OCI-LY3 (cell line): ENCODE measurements around the gene MRPL32.
A peak's percentile ranks its signal among the peaks of the same experiment; 100 is the strongest.

ENCODE experiments used
- H2AFZ ChIP-seq: fragments of 200-600, 300-600 bp; shearing (Covaris generic); 2 replicates; pipeline ENCODE4 v1.6.0; 2014; ENCODE audit warnings: antibody characterized with exemption, low read depth, low read length
- H3K27ac ChIP-seq: fragments of 200-600, 300-600 bp; sonication (generic); 2 replicates; pipeline ENCODE4 v1.5.1; 2014; ENCODE audit warnings: mild to moderate bottlenecking, low read length, moderate library complexity, mixed read lengths
- H3K27me3 ChIP-seq: fragments of 200-600, 300-600 bp; sonication (generic); 2 replicates; pipeline ENCODE4 v1.6.1; 2014; ENCODE audit warnings: low read depth, low read length, mixed read lengths
- H3K36me3 ChIP-seq: fragments of 200-600, 300-600 bp; sonication (generic); replicated peaks from 2 replicates; pipeline ENCODE3; 2014; ENCODE audit warnings: low read depth, low read length, mixed read lengths
- H3K4me1 ChIP-seq: fragments of 300-600, 200-600 bp; sonication (generic); 2 replicates; pipeline ENCODE4 v1.6.1; 2014; ENCODE audit warnings: low read length, mixed read lengths
- H3K4me2 ChIP-seq: fragments of 200-600, 300-600 bp; sonication (generic); 2 replicates; pipeline ENCODE4 v1.6.1; 2014; ENCODE audit warnings: low read length, mixed read lengths
- H3K4me3 ChIP-seq: fragments of 300-600, 200-600 bp; sonication (generic); 2 replicates; pipeline ENCODE4 v1.5.1; 2014; ENCODE audit warnings: antibody characterized with exemption, mild to moderate bottlenecking, low read length, moderate library complexity
- H3K79me2 ChIP-seq: fragments of 300-600, 200-600 bp; shearing (Covaris generic); 2 replicates; pipeline ENCODE4 v1.6.1; 2014; ENCODE audit warnings: mild to moderate bottlenecking, low read length, mixed read lengths
- H3K9ac ChIP-seq: fragments of 300-600, 200-600 bp; shearing (Covaris generic); 2 replicates; pipeline ENCODE4 v1.6.0; 2014; ENCODE audit warnings: mild to moderate bottlenecking, low read length, moderate library complexity
- H3K9me3 ChIP-seq: fragments of 200-600, 300-600 bp; shearing (Covaris generic); 2 replicates; pipeline ENCODE4 v1.6.1; 2014; ENCODE audit warnings: low read length, mixed read lengths; ENCODE audit not compliant: insufficient read depth
- H4K20me1 ChIP-seq: fragments of 200-600, 300-600 bp; sonication (generic); 2 replicates; pipeline ENCODE4 v1.6.1; 2016; ENCODE audit warnings: low read length, mixed read lengths; ENCODE audit not compliant: insufficient read depth
- EZH2phosphoT487 ChIP-seq: fragments of 200-600 bp; shearing (Covaris generic); IDR thresholded peaks from 2 replicates; pipeline ENCODE4 v1.6.1; 2018; ENCODE audit warnings: antibody characterized with exemption, mixed run types, low read depth
- TF ChIP-seq, protein P1 (sequence below): fragments of 200-600, 300-600 bp; sonication (generic); IDR thresholded peaks from 2 replicates; pipeline ENCODE4 v1.5.1; 2014; ENCODE audit warnings: antibody characterized with exemption, low read length, low read depth

Gene MRPL32

DNA sequence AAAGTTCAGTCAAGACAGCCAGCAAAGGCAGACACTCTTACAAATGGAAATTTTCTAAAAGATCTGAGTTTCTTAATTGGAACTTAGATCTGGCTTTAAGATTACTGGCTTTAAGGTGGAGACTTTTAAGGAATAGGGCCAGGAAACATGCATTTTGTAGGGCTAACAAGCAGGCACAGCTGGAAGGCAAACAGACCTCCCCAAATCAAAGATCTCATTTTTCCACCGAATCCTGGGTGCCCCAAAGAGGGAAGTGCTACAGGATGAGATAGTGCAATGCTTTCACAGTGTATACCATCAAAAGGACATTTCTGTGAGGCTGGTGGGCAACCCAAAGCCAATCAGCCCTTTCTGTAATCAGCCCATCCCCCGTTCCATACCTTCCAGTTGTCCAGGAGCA, 27.4 kb downstream of the MRPL32 start:
- TF ChIP-seq EZH2phosphoT487, result no peak
- TF ChIP-seq, protein P1, sequence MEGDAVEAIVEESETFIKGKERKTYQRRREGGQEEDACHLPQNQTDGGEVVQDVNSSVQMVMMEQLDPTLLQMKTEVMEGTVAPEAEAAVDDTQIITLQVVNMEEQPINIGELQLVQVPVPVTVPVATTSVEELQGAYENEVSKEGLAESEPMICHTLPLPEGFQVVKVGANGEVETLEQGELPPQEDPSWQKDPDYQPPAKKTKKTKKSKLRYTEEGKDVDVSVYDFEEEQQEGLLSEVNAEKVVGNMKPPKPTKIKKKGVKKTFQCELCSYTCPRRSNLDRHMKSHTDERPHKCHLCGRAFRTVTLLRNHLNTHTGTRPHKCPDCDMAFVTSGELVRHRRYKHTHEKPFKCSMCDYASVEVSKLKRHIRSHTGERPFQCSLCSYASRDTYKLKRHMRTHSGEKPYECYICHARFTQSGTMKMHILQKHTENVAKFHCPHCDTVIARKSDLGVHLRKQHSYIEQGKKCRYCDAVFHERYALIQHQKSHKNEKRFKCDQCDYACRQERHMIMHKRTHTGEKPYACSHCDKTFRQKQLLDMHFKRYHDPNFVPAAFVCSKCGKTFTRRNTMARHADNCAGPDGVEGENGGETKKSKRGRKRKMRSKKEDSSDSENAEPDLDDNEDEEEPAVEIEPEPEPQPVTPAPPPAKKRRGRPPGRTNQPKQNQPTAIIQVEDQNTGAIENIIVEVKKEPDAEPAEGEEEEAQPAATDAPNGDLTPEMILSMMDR, result no peak

DNA sequence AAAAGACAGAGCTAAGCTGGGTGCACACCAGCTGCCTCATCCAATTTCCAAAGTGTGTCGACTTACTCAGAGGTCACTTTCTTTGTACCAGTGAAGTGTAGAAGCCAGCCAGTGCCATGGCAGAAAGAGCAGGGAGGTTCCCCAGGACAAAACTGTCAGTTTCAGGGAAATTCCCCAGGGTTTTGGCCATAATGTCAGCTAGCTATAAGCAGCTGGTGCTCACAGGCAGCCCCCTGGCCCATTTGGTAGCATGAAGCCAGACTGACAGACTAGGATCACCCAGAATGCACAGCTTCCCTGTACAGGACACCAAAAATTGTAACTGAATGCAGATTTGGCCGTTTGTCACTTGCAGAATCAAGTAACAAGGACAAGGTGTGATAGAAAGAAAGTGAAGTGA, 28.6 kb downstream of the MRPL32 start:
- H3K27me3 ChIP-seq, result no peaks in the 10 kb centered on the region
- H3K9me3 ChIP-seq, result 0 out of 2 replicates have a peak, but pooled peaks cover 3% of the 10 kb centered on the region
- H3K4me2 ChIP-seq, result peak overlapping the region; percentile 19
- H2AFZ ChIP-seq, result peak overlapping the region; percentile 9; the same call in 1 of the 2 replicates
- no peak overlapping the region for H3K4me3 ChIP-seq
- no peak overlapping the region; the same call in 1 of the 2 replicates for H3K9ac ChIP-seq
- no peaks in the 10 kb centered on the region for H4K20me1 ChIP-seq
- TF ChIP-seq EZH2phosphoT487, result no peak
- TF ChIP-seq, protein P1, result no peak
- H3K36me3 ChIP-seq, result no peaks in the 10 kb centered on the region
- H3K4me1 ChIP-seq, result peaks cover 26% of the 10 kb centered on the region
- no peaks in the 10 kb centered on the region for H3K79me2 ChIP-seq
- H3K27ac ChIP-seq, result peak overlapping the region; percentile 36; the same call in 1 of the 2 replicates

More for the DNA sequence above, 27.4 kb downstream of the MRPL32 start:
- Histone ChIP-seq H4K20me1 (no peaks in the 10 kb centered on the region), H3K4me1 (peaks cover 15% of the 10 kb centered on the region), H3K4me3 (no peak overlapping the region), H3K36me3 (peaks cover 3% of the 10 kb centered on the region), H3K4me2 (no peak overlapping the region), H3K27ac (no peak overlapping the region), H2AFZ (peak overlapping the region; percentile 34; the same call in 1 of the 2 replicates), H3K9me3 (0 out of 2 replicates have a peak, but pooled peaks cover 3% of the 10 kb centered on the region), H3K27me3 (no peaks in the 10 kb centered on the region), H3K9ac (no peak overlapping the region), H3K79me2 (no peaks in the 10 kb centered on the region)

DNA sequence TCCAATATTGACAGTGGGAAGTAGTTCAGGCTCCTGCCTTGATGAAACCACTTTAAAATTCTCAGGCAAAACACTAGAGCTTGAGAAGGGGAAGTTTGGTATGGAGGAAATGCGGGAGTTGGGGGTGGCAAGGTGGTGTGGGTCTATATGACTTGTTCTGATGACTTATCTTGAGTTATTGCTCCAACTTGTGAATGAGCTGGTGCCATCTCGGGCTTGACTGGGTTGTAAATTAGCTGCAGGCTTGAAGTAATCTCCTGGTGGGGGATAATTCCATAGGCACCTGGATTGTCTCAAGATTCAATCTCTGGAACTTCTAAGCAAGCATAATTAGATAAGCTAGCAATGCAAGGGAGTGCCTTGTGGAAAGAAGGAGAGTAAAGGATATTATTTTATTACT, 29.0 kb downstream of the MRPL32 start:
- Histone ChIP-seq H3K9me3 (0 out of 2 replicates have a peak, but pooled peaks cover 3% of the 10 kb centered on the region), H4K20me1 (no peaks in the 10 kb centered on the region), H3K9ac (no peak overlapping the region), H2AFZ (peak overlapping the region; percentile 9; the same call in 1 of the 2 replicates), H3K4me3 (no peak overlapping the region), H3K79me2 (no peaks in the 10 kb centered on the region), H3K4me2 (peak overlapping the region; percentile 19), H3K27ac (peak overlapping the region; percentile 36; the same call in 1 of the 2 replicates), H3K36me3 (no peaks in the 10 kb centered on the region), H3K4me1 (peaks cover 29% of the 10 kb centered on the region), H3K27me3 (no peaks in the 10 kb centered on the region)
- TF ChIP-seq EZH2phosphoT487, result no peak
- TF ChIP-seq, protein P1, result no peak

DNA sequence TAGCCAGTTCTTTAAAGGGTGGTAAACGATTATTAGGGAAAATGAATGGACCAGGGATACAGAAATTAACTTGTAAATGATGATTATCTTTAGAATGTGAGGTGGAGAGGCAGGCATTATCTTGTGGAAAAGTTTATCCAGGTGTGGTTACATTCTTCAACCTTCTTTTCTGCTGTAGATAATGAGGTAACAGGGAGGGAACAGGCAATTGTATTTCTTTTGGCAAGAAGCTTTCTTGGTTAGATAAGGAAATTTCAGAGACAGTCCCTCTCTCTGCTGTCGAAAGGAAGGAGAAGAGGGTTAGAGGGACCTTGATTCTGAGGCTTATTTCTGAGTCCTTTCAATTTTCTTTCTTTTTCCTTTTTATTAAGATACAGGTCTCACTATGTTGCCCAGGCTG, 32.1 kb downstream of the MRPL32 start:
- H3K27me3 ChIP-seq, result no peaks in the 10 kb centered on the region
- H2AFZ ChIP-seq, result no peak overlapping the region
- H3K36me3 ChIP-seq, result no peaks in the 10 kb centered on the region
- H3K27ac ChIP-seq, result no peak overlapping the region
- no peak for TF ChIP-seq EZH2phosphoT487
- TF ChIP-seq, protein P1, result no peak
- H3K4me2 ChIP-seq, result no peak overlapping the region
- no peaks in the 10 kb centered on the region for H3K79me2 ChIP-seq
- peaks cover 45% of the 10 kb centered on the region for H3K4me1 ChIP-seq
- no peaks in the 10 kb centered on the region for H3K9me3 ChIP-seq
- no peaks in the 10 kb centered on the region for H4K20me1 ChIP-seq
- H3K9ac ChIP-seq, result no peak overlapping the region
- no peak overlapping the region for H3K4me3 ChIP-seq
